Measurements from ENCODE around the gene PLEKHA8.

DNA sequence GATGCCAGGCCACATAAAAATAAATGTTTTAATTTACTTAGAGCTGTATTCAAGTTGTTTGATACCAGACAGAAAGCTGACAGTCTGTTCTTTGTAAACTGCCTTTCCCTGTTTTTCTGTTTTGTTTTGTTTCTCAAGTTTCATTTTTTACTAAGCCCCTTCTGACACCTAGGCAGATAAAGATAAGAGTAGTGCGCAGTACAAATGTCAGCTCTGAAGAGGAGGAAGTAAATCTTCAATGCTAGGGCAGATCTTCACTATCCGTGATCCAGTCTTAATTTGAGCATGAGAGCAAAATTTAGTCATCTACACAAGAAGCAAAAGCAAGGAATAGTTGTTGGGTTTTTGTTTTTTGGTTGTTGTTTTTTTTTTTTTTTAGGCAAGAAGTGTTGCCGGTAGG is 133.9 kb downstream of the PLEKHA8 start:
- TF ChIP-seq, protein P1, sequence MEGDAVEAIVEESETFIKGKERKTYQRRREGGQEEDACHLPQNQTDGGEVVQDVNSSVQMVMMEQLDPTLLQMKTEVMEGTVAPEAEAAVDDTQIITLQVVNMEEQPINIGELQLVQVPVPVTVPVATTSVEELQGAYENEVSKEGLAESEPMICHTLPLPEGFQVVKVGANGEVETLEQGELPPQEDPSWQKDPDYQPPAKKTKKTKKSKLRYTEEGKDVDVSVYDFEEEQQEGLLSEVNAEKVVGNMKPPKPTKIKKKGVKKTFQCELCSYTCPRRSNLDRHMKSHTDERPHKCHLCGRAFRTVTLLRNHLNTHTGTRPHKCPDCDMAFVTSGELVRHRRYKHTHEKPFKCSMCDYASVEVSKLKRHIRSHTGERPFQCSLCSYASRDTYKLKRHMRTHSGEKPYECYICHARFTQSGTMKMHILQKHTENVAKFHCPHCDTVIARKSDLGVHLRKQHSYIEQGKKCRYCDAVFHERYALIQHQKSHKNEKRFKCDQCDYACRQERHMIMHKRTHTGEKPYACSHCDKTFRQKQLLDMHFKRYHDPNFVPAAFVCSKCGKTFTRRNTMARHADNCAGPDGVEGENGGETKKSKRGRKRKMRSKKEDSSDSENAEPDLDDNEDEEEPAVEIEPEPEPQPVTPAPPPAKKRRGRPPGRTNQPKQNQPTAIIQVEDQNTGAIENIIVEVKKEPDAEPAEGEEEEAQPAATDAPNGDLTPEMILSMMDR (conservative IDR thresholded peaks at IDR 0.05), result no peak
- TF ChIP-seq EZH2 (IDR thresholded peaks at IDR 0.05; ENCODE audit: low read depth), result no peak

Measured in PC-9 (cell line).